PC-3 (cell line): ENCODE measurements around the gene BAMBI.

ENCODE experiments used
- CTCF ChIP-seq: fragments of 300-600 bp; sonication (generic); conservative IDR thresholded peaks from 2 replicates; pipeline ENCODE4 v1.5.1; 2017; ENCODE audit warnings: antibody characterized with exemption, low read depth, mild to moderate bottlenecking, low read length
- EZH2 ChIP-seq: fragments of 300-600 bp; sonication (generic); IDR thresholded peaks from one replicate; pipeline ENCODE4 v1.6.1; 2017; ENCODE audit warnings: antibody characterized with exemption, mild to moderate bottlenecking, low read length; ENCODE audit not compliant: unreplicated experiment
- EZH2phosphoT487 ChIP-seq: fragments of 300-600 bp; sonication (generic); IDR thresholded peaks from 2 replicates; pipeline ENCODE4 v1.6.1; 2018; ENCODE audit warnings: mild to moderate bottlenecking, antibody characterized with exemption, low read length, borderline replicate concordance

GRCh38 chr10:28652703-28653102, 24.6 kb upstream of the BAMBI start:
- TF ChIP-seq EZH2phosphoT487 = no peak
- no peak for TF ChIP-seq EZH2
- TF ChIP-seq CTCF = no peak
